ENCODE data around the gene TMEM150C.
A peak's percentile ranks its signal among the peaks of the same experiment; 100 is the strongest.
"Not testable (repeated sequence)": the region's sequence is repeated elsewhere in the genome, so short reads cannot be mapped to it uniquely, and the experiment has no call there.

The TMEM150C gene

GRCh38 chr4:82473621-82474164 lies 88.1 kb downstream of the TMEM150C start:
- no peak for DNase-seq (ENCODE audit: low spot score)

- not testable (repeated sequence) for DNase-seq (ENCODE audit: low spot score)
Measured at GRCh38 chr4:82473080-82473479, 88.7 kb downstream of the TMEM150C start.

GRCh38 chr4:82469791-82470345 lies 91.9 kb downstream of the TMEM150C start:
- peak; percentile 66 for DNase-seq (ENCODE audit: low spot score)

GRCh38 chr4:82467471-82467870 lies 94.3 kb downstream of the TMEM150C start:
- no peak for DNase-seq (ENCODE audit: low spot score)

- DNase-seq (ENCODE audit: low spot score), result no peak
Measured at GRCh38 chr4:82463221-82463620, 98.6 kb downstream of the TMEM150C start.

GRCh38 chr4:82462415-82462831 lies 99.4 kb downstream of the TMEM150C start:
- DNase-seq (ENCODE audit: low spot score), result peak; percentile 93

- no peak for DNase-seq (ENCODE audit: low spot score)
Measured at GRCh38 chr4:82461710-82462109, 100.1 kb downstream of the TMEM150C start.

- no peak for DNase-seq (ENCODE audit: low spot score)
Measured at GRCh38 chr4:82458729-82459128, 103.1 kb downstream of the TMEM150C start.

GRCh38 chr4:82457266-82457665 lies 104.5 kb downstream of the TMEM150C start:
- no peak for DNase-seq (ENCODE audit: low spot score)

- DNase-seq (ENCODE audit: low spot score), result no peak
Measured at GRCh38 chr4:82452026-82452425, 109.8 kb downstream of the TMEM150C start.

GRCh38 chr4:82450966-82451755 lies 110.6 kb downstream of the TMEM150C start:
- no peak for DNase-seq (ENCODE audit: low spot score)

- DNase-seq (ENCODE audit: low spot score), result no peak
Measured at GRCh38 chr4:82447886-82448285, 113.9 kb downstream of the TMEM150C start.

GRCh38 chr4:82439088-82439487 lies 122.7 kb downstream of the TMEM150C start:
- no peak for DNase-seq (ENCODE audit: low spot score)

GRCh38 chr4:82437285-82438005 lies 124.3 kb downstream of the TMEM150C start:
- DNase-seq (ENCODE audit: low spot score), result no peak

GRCh38 chr4:82436780-82437179 lies 125.0 kb downstream of the TMEM150C start:
- no peak for DNase-seq (ENCODE audit: low spot score)

- DNase-seq (ENCODE audit: low spot score), result no peak
Measured at GRCh38 chr4:82436130-82436529, 125.7 kb downstream of the TMEM150C start.

- DNase-seq (ENCODE audit: low spot score), result no peak
Measured at GRCh38 chr4:82434949-82435348, 126.8 kb downstream of the TMEM150C start.

GRCh38 chr4:82433791-82434190 lies 128.0 kb downstream of the TMEM150C start:
- DNase-seq (ENCODE audit: low spot score), result no peak

All from AG08395 (cell line).